Esophagus squamous epithelium (tissue), 5 donors: ENCODE results near the gene MXI1. TPM values are rescaled to one million over a fixed set of nuclear protein-coding genes. Genes with fewer than 3 reads are reported as not detected.
"Not testable (repeated sequence)": the region's sequence is repeated elsewhere in the genome, so short reads cannot be mapped to it uniquely, and the experiment has no call there.

ENCODE experiments used
- DNase-seq: peaks from one replicate; lab custom pipeline; 2025; lab: John Stamatoyannopoulos, UW
- H3K27ac ChIP-seq, 4 donors: fragments of 200-600 bp; sonication (generic); one replicate each; pipeline ENCODE4 v1.5.1; 2016 to 2019; ENCODE audit warnings: mild to moderate bottlenecking in 1 of 4
- H3K27me3 ChIP-seq, 4 donors: fragments of 200-600 bp; sonication (generic); 1 replicate in 3 of 4; 2 replicates in 1 of 4; pipeline versions ENCODE4 v1.5.1 to v1.6.0; 2017 to 2021; ENCODE audit warnings: antibody characterized with exemption in 1 of 4
- H3K36me3 ChIP-seq, 3 donors: fragments of 200-600 bp; sonication (generic); one replicate each; pipeline ENCODE4 v1.5.1; 2016 to 2019
- H3K4me1 ChIP-seq, 3 donors: fragments of 200-600 bp; sonication (generic); one replicate each; pipeline ENCODE4 v1.5.1; 2017 to 2019
- H3K4me3 ChIP-seq, 4 donors: fragments of 200-600 bp; sonication (generic); 1 replicate in 3 of 4; 2 replicates in 1 of 4; pipeline ENCODE4 v1.5.1; 2016 to 2019; ENCODE audit warnings: mild to moderate bottlenecking in 2 of 4, moderate library complexity in 1 of 4
- H3K9me3 ChIP-seq, 3 donors: fragments of 200-600 bp; sonication (generic); one replicate each; pipeline ENCODE4 v1.5.1; 2016 to 2019
- CTCF ChIP-seq, 6 experiments: fragments of 450-650 bp in 4 of 6; fragments of 200-600 bp in 2 of 6; sonication (generic) in 2 of 6; IDR thresholded peaks; one replicate each; pipeline ENCODE4 v1.5.1; 2016 to 2019; ENCODE audit warnings: antibody characterized with exemption in 6 of 6, mild to moderate bottlenecking in 4 of 6, moderate library complexity in 4 of 6
- POLR2A ChIP-seq, 4 donors: fragments of 450-650 bp; IDR thresholded peaks; one replicate each; pipeline ENCODE4 v1.6.1; 2017; ENCODE audit warnings: antibody characterized with exemption in 4 of 4, mild to moderate bottlenecking in 4 of 4, moderate library complexity in 3 of 4
- WGBS, 2 donors: methylation state at CpG; one replicate each; pipeline ENCODE4 v1.1.5; 2018; 5-methylcytosine and 5-hydroxymethylcytosine counted together
- intact Hi-C: fragments of 100-400 bp; cut with DNase I; formaldehyde crosslinking; loops from one replicate; pipeline ENCODE4 v1.15.0; 2022
- total RNA-seq, 4 donors: library from RNA; depleted of rRNA; stranded (reverse); fragments of >200 nt; gene quantifications; one replicate each; pipeline ENCODE4 v1.1.0, GENCODE V29; 2016
- donor health status: DM: yes; HTN: yes; CAD: no.

Gene MXI1
- total RNA-seq, 4 donors from 2014 or later, result 16.0 to 53.2 (median 35.0) TPM

- Histone ChIP-seq H3K27me3 (no peaks in the 10 kb centered on the region), H3K4me3 (no peak overlapping the region), H3K4me1 (peaks cover 0 to 16% (median 0%) of the 10 kb centered on the region in 3 donors), H3K9me3 (no peaks in the 10 kb centered on the region), H3K27ac (no peak overlapping the region), H3K36me3 (peaks cover 0 to 34% (median 0%) of the 10 kb centered on the region in 3 donors)
- DNase-seq, result no peak
- intact Hi-C loops, result no loop called here
- WGBS, 2 donors, result 68 to 74% methylated on average over 2 of the region's 2 CpGs
- TF ChIP-seq CTCF (IDR thresholded peaks at IDR 0.05) (no peak), POLR2A (IDR thresholded peaks at IDR 0.05) (no peak)
Measured at GRCh38 chr10:110241841-110242240, 34.4 kb downstream of the MXI1 start.

- H3K27me3 ChIP-seq, result no peaks in the 10 kb centered on the region
- H3K9me3 ChIP-seq, result no peaks in the 10 kb centered on the region
- peaks cover 0 to 16% (median 0%) of the 10 kb centered on the region in 3 donors for H3K4me1 ChIP-seq
- intact Hi-C loops, result no loop called here
- WGBS, 2 donors, result 92 to 98% methylated on average over 1 of the region's 1 CpG
- H3K36me3 ChIP-seq, result peaks cover 0 to 28% (median 0%) of the 10 kb centered on the region in 3 donors
- TF ChIP-seq POLR2A (IDR thresholded peaks at IDR 0.05) (no peak), CTCF (IDR thresholded peaks at IDR 0.05) (no peak)
- DNase-seq, result no peak
- no peak overlapping the region for H3K4me3 ChIP-seq
- H3K27ac ChIP-seq, result no peak overlapping the region
Measured at GRCh38 chr10:110242511-110242910, 35.1 kb downstream of the MXI1 start.

GRCh38 chr10:110244550-110244949 lies 37.1 kb downstream of the MXI1 start:
- H3K27ac ChIP-seq, result no peak overlapping the region
- peaks cover 0 to 16% (median 0%) of the 10 kb centered on the region in 3 donors for H3K4me1 ChIP-seq
- no peak for DNase-seq
- H3K9me3 ChIP-seq, result no peaks in the 10 kb centered on the region
- H3K36me3 ChIP-seq, result peaks cover 0 to 26% (median 0%) of the 10 kb centered on the region in 3 donors
- 25 to 41% methylated on average over 3 of the region's 3 CpGs for WGBS, 2 donors
- H3K4me3 ChIP-seq, result no peak overlapping the region
- TF ChIP-seq POLR2A (IDR thresholded peaks at IDR 0.05), result no peak
- TF ChIP-seq CTCF (IDR thresholded peaks at IDR 0.05), result no peak
- no peaks in the 10 kb centered on the region for H3K27me3 ChIP-seq
- intact Hi-C loops, result no loop called here

GRCh38 chr10:110247833-110248232 lies 40.4 kb downstream of the MXI1 start:
- WGBS, 2 donors, result 77 to 95% methylated on average over 4 to 5 of the region's 5 CpGs
- H3K4me3 ChIP-seq, DNase-seq, H3K4me1 ChIP-seq, intact Hi-C loops, H3K27me3 ChIP-seq, H3K27ac ChIP-seq, H3K9me3 ChIP-seq: not testable (repeated sequence)
- peaks cover 0 to 26% (median 0%) of the 10 kb centered on the region in 3 donors for H3K36me3 ChIP-seq

- H3K27ac ChIP-seq, intact Hi-C loops, H3K4me1 ChIP-seq, H3K27me3 ChIP-seq, H3K4me3 ChIP-seq, H3K9me3 ChIP-seq, DNase-seq: not testable (repeated sequence)
- H3K36me3 ChIP-seq, result peaks cover 0 to 26% (median 0%) of the 10 kb centered on the region in 3 donors
- WGBS, 2 donors, result 53 to 83% methylated on average over 1 of the region's 1 CpG
Measured at GRCh38 chr10:110249489-110249888, 42.1 kb downstream of the MXI1 start.

- H3K4me3 ChIP-seq, H3K27me3 ChIP-seq, H3K9me3 ChIP-seq, H3K4me1 ChIP-seq, H3K27ac ChIP-seq, DNase-seq, intact Hi-C loops: not testable (repeated sequence)
- H3K36me3 ChIP-seq, result peaks cover 0 to 11% (median 0%) of the 10 kb centered on the region in 3 donors
- 55 to 86% methylated on average over 1 of the region's 1 CpG for WGBS, 2 donors
Measured at GRCh38 chr10:110251392-110251791, 44.0 kb downstream of the MXI1 start.

GRCh38 chr10:110252151-110252550 lies 44.7 kb downstream of the MXI1 start:
- intact Hi-C loops, result no loop called here
- 77 to 93% methylated on average over 1 of the region's 1 CpG for WGBS, 2 donors
- no peaks in the 10 kb centered on the region for H3K9me3 ChIP-seq

More at GRCh38 chr10:110252151-110252550, 44.7 kb downstream of the MXI1 start:
- no peak overlapping the region for H3K4me3 ChIP-seq
- no peaks in the 10 kb centered on the region for H3K4me1 ChIP-seq
- DNase-seq, result no peak
- no peak overlapping the region for H3K27ac ChIP-seq
- H3K27me3 ChIP-seq, result no peaks in the 10 kb centered on the region
- peaks cover 0 to 8% (median 0%) of the 10 kb centered on the region in 3 donors for H3K36me3 ChIP-seq
- no peak for TF ChIP-seq POLR2A (IDR thresholded peaks at IDR 0.05)
- no peak for TF ChIP-seq CTCF (IDR thresholded peaks at IDR 0.05)
